Body of pancreas (tissue), 4 donors: Measurements from ENCODE around the gene NOXRED1.

ENCODE experiments used
- CTCF ChIP-seq, 7 experiments: fragments of 450-650 bp in 4 of 7; fragments of 200-600 bp in 3 of 7; sonication (generic) in 3 of 7; IDR thresholded peaks; one replicate each; pipeline ENCODE4 v1.5.1; 2016 to 2019; ENCODE audit warnings: antibody characterized with exemption in 7 of 7
- POLR2A ChIP-seq, 3 donors: fragments of 450-650 bp; IDR thresholded peaks; one replicate each; pipeline ENCODE4 v1.6.1; 2016; ENCODE audit warnings: antibody characterized with exemption in 3 of 3, mild to moderate bottlenecking in 2 of 3

- TF ChIP-seq POLR2A (IDR thresholded peaks at IDR 0.05) (no peak), CTCF (IDR thresholded peaks at IDR 0.05) (no peak)
These were observed 18.9 kb upstream of the NOXRED1 start for GRCh38 chr14:77442196-77442595.
